ENCODE data around the gene UCMA.
A peak's percentile ranks its signal among the peaks of the same experiment; 100 is the strongest.
"Not testable (repeated sequence)": the region's sequence is repeated elsewhere in the genome, so short reads cannot be mapped to it uniquely, and the experiment has no call there.

UCMA gene

GRCh38 chr10:13234172-13234571 lies at the start of gene UCMA:
UCMA (minus strand) TSS chr10:13234374; CDS start chr10:13234258, 116 bp downstream.
- no peak for DNase-seq

- DNase-seq = not testable (repeated sequence)
Measured at GRCh38 chr10:13282348-13282747, 48.2 kb upstream of the UCMA start.

- peak in 2 of 56 donors; percentile 5 to 7 for DNase-seq
Measured at GRCh38 chr10:13276749-13277365, 42.7 kb upstream of the UCMA start.

GRCh38 chr10:13276146-13276545 lies 42.0 kb upstream of the UCMA start:
- not testable (repeated sequence) for DNase-seq

GRCh38 chr10:13272164-13272571 lies 38.0 kb upstream of the UCMA start:
- DNase-seq = peak in 55 of 56 donors; percentile 1 to 86 (median 49)

GRCh38 chr10:13271552-13272163 lies 37.5 kb upstream of the UCMA start:
- peak in 15 of 56 donors; percentile 2 to 19 (median 6) for DNase-seq

- no peak for DNase-seq
Measured at GRCh38 chr10:13270877-13271551, 36.8 kb upstream of the UCMA start.

GRCh38 chr10:13268841-13269240 lies 34.7 kb upstream of the UCMA start:
- DNase-seq = no peak

GRCh38 chr10:13268310-13268709 lies 34.1 kb upstream of the UCMA start:
- no peak for DNase-seq

GRCh38 chr10:13263591-13263990 lies 29.4 kb upstream of the UCMA start:
- no peak for DNase-seq

GRCh38 chr10:13262433-13262832 lies 28.3 kb upstream of the UCMA start:
- DNase-seq = no peak

- no peak for DNase-seq
Measured at GRCh38 chr10:13257621-13258140, 23.5 kb upstream of the UCMA start.

GRCh38 chr10:13256627-13257026 lies 22.5 kb upstream of the UCMA start:
- DNase-seq = no peak

GRCh38 chr10:13253726-13254125 lies 19.6 kb upstream of the UCMA start:
- no peak for DNase-seq

- no peak for DNase-seq
Measured at GRCh38 chr10:13247784-13248183, 13.6 kb upstream of the UCMA start.

GRCh38 chr10:13247246-13247645 lies 13.1 kb upstream of the UCMA start:
- DNase-seq = peak in 1 of 56 donors; percentile 5

GRCh38 chr10:13242260-13242659 lies 8.1 kb upstream of the UCMA start:
- DNase-seq = not testable (repeated sequence)

- no peak for DNase-seq
Measured at GRCh38 chr10:13241613-13242012, 7.4 kb upstream of the UCMA start.

GRCh38 chr10:13239923-13240322 lies 5.7 kb upstream of the UCMA start:
- DNase-seq = no peak

GRCh38 chr10:13238271-13239077 lies 4.3 kb upstream of the UCMA start:
- no peak for DNase-seq

- no peak for DNase-seq
Measured at GRCh38 chr10:13236638-13237037, 2.5 kb upstream of the UCMA start.

- DNase-seq = not testable (repeated sequence)
Measured at GRCh38 chr10:13234736-13235135, 562 bp upstream of the UCMA start.

Measured in amygdala (tissue), 56 donors.